Endothelial cell (in vitro differentiated cells): ENCODE data around the gene ADRA2B. TPM values are rescaled to one million over a fixed set of nuclear protein-coding genes. Genes with fewer than 3 reads are reported as not detected.

Experiments
- DNase-seq: peaks from one replicate; pipeline ENCODE4 v3.0.0; 2021; ENCODE audit warnings: low spot score
- H3K27ac Mint-ChIP-seq: one replicate; pipeline ENCODE4 v1.8.0; 2021; ENCODE audit warnings: mixed read lengths, inconsistent platforms; ENCODE audit not compliant: unreplicated experiment
- H3K27me3 Mint-ChIP-seq: one replicate; pipeline ENCODE4 v1.8.0; 2021; ENCODE audit warnings: mild to moderate bottlenecking, moderate library complexity, mixed read lengths, inconsistent platforms; ENCODE audit not compliant: unreplicated experiment
- H3K36me3 Mint-ChIP-seq: one replicate; pipeline ENCODE4 v1.8.0; 2021; ENCODE audit warnings: mild to moderate bottlenecking, low read depth, mixed read lengths, inconsistent platforms; ENCODE audit not compliant: unreplicated experiment
- H3K4me1 Mint-ChIP-seq: one replicate; pipeline ENCODE4 v1.8.0; 2021; ENCODE audit warnings: mild to moderate bottlenecking, mixed read lengths, inconsistent platforms; ENCODE audit not compliant: unreplicated experiment
- H3K4me3 Mint-ChIP-seq: one replicate; pipeline ENCODE4 v1.8.0; 2021; ENCODE audit warnings: mild to moderate bottlenecking, mixed read lengths, inconsistent platforms; ENCODE audit not compliant: unreplicated experiment
- H3K9me3 Mint-ChIP-seq: one replicate; pipeline ENCODE4 v1.8.0; 2021; ENCODE audit warnings: mixed read lengths, inconsistent platforms; ENCODE audit not compliant: unreplicated experiment
- CTCF ChIP-seq: fragments of 200-600 bp; sonication (generic); IDR thresholded peaks from one replicate; pipeline ENCODE4 v1.5.0; 2021; ENCODE audit warnings: antibody characterized with exemption; ENCODE audit not compliant: unreplicated experiment
- total RNA-seq: library from RNA; stranded (reverse); fragmentation: NEBNext Ultra II Directional; extraction: Animal tissue kit (Norgen Biotek cat#: 25700); gene quantifications from one replicate; pipeline ENCODE4 v1.2.1, GENCODE V29; 2021; ENCODE audit not compliant: unreplicated experiment

The ADRA2B gene
- total RNA-seq, 1 donor from 2014 or later, result 0.46 TPM

DNA sequence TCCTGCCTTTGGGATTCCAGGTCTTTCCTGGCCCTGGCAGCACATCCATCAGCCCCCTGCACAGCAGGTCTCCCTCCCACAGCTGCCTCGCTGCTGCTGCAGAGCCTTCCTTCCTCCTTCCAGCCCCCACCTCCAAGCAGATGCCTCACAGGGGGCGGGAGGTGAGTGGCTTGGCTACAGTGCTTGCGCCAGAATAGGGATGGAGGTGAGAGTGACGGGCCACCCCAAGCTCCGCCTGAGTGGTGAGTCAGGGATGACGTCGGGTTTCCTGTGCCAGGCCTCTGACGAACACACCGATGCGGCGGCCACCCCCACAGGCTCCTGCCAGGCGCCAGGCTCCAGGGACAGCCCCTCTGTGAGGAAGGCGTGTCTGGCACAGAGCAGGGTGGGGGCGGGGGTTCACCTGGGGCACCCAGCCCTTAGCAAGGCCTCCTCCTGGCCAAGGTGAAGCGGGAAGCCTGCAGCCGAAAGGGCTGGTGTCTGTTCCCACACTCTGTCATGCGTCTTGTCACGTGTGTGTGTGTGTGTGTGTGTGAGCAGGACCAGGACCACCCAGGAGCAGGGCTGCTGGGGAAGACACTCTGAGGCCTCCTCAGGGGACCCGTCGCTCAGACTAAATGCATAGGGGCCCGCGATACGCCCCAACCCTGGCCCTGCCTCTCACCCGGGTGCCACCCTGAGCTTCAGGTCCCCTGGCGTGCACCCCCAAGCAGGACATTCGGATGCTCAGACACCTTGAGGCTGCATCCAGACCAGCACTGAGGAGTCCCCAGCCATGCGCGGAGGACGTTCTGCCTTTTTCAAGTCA is 32.2 kb upstream of the ADRA2B start:
- DNase-seq, result peak; percentile 57
- Mint-ChIP-seq H3K27me3 (peaks cover 13% of the 10 kb centered on the region), H3K36me3 (no peaks in the 10 kb centered on the region), H3K4me3 (no peak overlapping the region), H3K27ac (no peak overlapping the region), H3K9me3 (no peaks in the 10 kb centered on the region), H3K4me1 (peaks cover 14% of the 10 kb centered on the region)
- TF ChIP-seq CTCF, result no peak

- Mint-ChIP-seq H3K4me1 (peaks cover 14% of the 10 kb centered on the region), H3K4me3 (no peak overlapping the region), H3K27ac (no peak overlapping the region), H3K27me3 (peaks cover 18% of the 10 kb centered on the region), H3K36me3 (no peaks in the 10 kb centered on the region), H3K9me3 (no peaks in the 10 kb centered on the region)
- no peak for TF ChIP-seq CTCF
- DNase-seq, result no peak
Observed at GRCh38 chr2:96147593-96148201, 31.3 kb upstream of the ADRA2B start.

DNA sequence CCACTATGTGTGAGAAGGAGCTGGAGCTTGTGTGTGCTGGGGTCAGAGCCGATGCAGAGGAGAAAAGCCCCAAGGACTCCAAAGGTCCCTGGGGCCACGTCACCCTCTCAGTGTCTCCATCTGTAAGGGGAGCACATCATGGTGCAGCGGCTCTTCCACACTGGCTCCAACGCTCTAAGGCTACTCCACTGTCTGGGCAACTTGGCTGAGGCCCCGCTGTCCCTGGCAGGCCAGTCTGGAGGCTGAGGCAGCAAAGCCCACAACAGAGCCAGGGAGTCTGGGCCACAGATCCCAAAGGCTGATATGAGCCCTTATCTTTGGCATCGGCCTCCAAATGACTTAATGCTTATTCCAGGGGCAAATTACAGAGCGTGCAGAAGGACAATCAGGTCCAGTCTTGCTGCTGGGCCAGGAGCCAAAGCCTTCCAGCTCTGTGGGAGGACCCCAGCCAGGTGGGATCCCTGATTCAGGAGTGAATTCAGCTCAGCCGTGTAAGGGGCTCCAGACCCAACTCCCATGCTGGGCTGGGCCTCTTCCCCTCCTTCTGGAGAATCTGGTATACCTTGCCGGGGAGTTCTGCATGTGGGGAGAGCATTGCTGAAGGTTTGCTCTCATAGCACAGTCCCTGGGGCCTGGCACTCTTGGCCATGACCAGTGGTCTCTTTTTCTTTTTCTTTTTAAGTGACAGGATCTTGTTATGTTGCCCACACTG is 30.7 kb upstream of the ADRA2B start:
- peaks cover 18% of the 10 kb centered on the region for H3K27me3 Mint-ChIP-seq
- no peaks in the 10 kb centered on the region for H3K36me3 Mint-ChIP-seq
- no peaks in the 10 kb centered on the region for H3K9me3 Mint-ChIP-seq
- H3K4me3 Mint-ChIP-seq, result no peak overlapping the region
- TF ChIP-seq CTCF, result no peak
- H3K27ac Mint-ChIP-seq, result no peak overlapping the region
- peaks cover 12% of the 10 kb centered on the region for H3K4me1 Mint-ChIP-seq
- no peak for DNase-seq

DNA sequence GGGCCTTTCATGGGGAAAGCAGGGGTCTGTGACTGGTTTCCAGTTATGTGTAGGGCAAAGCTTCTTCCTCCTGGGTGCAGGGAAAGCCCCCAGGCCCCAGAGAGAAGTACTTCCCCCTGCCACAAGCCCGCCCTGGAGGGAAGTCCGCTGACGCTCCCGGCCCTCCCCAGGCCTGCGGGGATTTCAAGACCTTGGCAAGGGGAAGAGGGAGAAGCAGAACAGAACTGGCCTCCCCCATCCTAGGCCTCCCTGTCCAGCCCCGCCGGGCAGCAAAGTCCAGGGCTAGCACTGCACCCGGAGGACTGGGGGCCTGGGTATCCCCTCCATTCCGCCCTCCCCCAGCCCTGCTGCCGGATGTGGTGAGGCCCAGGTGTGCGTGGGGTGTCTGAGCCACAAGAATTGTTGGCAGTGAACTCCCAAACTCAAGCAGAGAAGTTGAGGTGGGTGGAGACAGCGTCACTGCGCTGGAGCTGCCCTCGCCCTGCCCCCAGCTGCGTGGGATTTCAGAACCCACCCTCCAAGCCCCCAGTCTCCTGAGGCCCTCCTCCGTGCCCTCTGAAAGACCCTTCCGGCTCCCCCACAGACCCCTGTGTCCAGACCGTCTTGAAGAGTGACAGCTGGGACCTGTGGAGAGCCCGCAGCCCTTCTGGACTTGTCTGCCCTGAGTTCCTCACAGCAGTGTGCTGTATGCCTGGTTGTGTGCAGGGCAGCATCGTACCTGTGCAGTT is 29.9 kb upstream of the ADRA2B start:
- no peaks in the 10 kb centered on the region for H3K36me3 Mint-ChIP-seq
- no peak overlapping the region for H3K27ac Mint-ChIP-seq
- no peak overlapping the region for H3K4me3 Mint-ChIP-seq
- no peak for DNase-seq
- peaks cover 18% of the 10 kb centered on the region for H3K27me3 Mint-ChIP-seq
- TF ChIP-seq CTCF, result no peak
- H3K9me3 Mint-ChIP-seq, result no peaks in the 10 kb centered on the region
- H3K4me1 Mint-ChIP-seq, result peaks cover 9% of the 10 kb centered on the region
